ENCODE data around the gene HECW1.

- TF ChIP-seq POLR2AphosphoS5 (IDR thresholded peaks at IDR 0.05; ENCODE audit: low read depth, low read length), result no peak
- TF ChIP-seq FOXP2 (optimal IDR thresholded peaks at IDR 0.05; ENCODE audit: borderline replicate concordance, extremely low read depth, extremely low read length, insufficient read depth), result no peak
- no peak for TF ChIP-seq TAF1 (IDR thresholded peaks at IDR 0.05; ENCODE audit: borderline replicate concordance, insufficient read depth, low read length)
- TF ChIP-seq SIN3A (IDR thresholded peaks at IDR 0.05; ENCODE audit: borderline replicate concordance, insufficient read depth, low read length), result no peak
Measured at GRCh38 chr7:43536773-43537172, 424.3 kb downstream of the HECW1 start.
